ENCODE results near the gene TMEM187. TPM values are rescaled to one million over a fixed set of nuclear protein-coding genes. Genes with fewer than 3 reads are reported as not detected.

TMEM187 gene
- total and polyA plus RNA-seq, 10 of the 15 experiments (the other 5 are each of a cell fraction or from before 2014, with no cell fraction given), result 0.45 to 8.5 (median 4.1) TPM

- no peak for TF ChIP-seq CUX1 (IDR thresholded peaks at IDR 0.05; ENCODE audit: insufficient replicate concordance, low read depth, low read length)
- no peak for TF ChIP-seq CHD4 (IDR thresholded peaks at IDR 0.05)
- no peak for TF ChIP-seq ATF2 (IDR thresholded peaks at IDR 0.05; ENCODE audit: low read length)
- TF ChIP-seq TCF3 (IDR thresholded peaks at IDR 0.05; ENCODE audit: borderline replicate concordance, insufficient read depth, low read depth, low read length), result no peak
- no peak for TF ChIP-seq ETV6 (conservative IDR thresholded peaks at IDR 0.05 in 1 of 2, IDR thresholded peaks at IDR 0.05 in 1 of 2; ENCODE audit: borderline replicate concordance in 1 of 2, low read depth in 1 of 2)
- TF ChIP-seq E2F8 (IDR thresholded peaks at IDR 0.05; ENCODE audit: low read depth, partially characterized antibody), result no peak
- TF ChIP-seq CHD2 (IDR thresholded peaks at IDR 0.05; ENCODE audit: borderline replicate concordance, low read depth, low read length), result no peak
- TF ChIP-seq EP300 (IDR thresholded peaks at IDR 0.05; ENCODE audit: borderline replicate concordance in 1 of 2, control insufficient read depth in 1 of 2, low read depth in 2 of 2, low read length in 2 of 2), result no peak
- TF ChIP-seq HDAC6 (IDR thresholded peaks at IDR 0.05; ENCODE audit: unreplicated experiment), result no peak
- TF ChIP-seq SPI1 (IDR thresholded peaks at IDR 0.05; ENCODE audit: borderline replicate concordance, insufficient read depth, low read depth, low read length), result peak; percentile 29; the same call in 1 of the 2 replicates
- TF ChIP-seq NKRF (conservative IDR thresholded peaks at IDR 0.05), result no peak
- TF ChIP-seq MEF2B (IDR thresholded peaks at IDR 0.05; ENCODE audit: partially characterized antibody, poor library complexity, severe bottlenecking), result peak; percentile 98
- TF ChIP-seq PKNOX1 (IDR thresholded peaks at IDR 0.05), result no peak
- TF ChIP-seq PAX8 (IDR thresholded peaks at IDR 0.05), result no peak
- no peak for TF ChIP-seq POLR2AphosphoS5 (IDR thresholded peaks at IDR 0.05; ENCODE audit: low read length)
Measured at GRCh38 chrX:153924149-153924861, 48.2 kb upstream of the TMEM187 start (continued).

Measured in GM12878 (cell line).